Measurements from ENCODE around the gene TESMIN.
A peak's percentile ranks its signal among the peaks of the same experiment; 100 is the strongest.

- peak; percentile 15 to 55 (median 38) for TF ChIP-seq CTCF (IDR thresholded peaks at IDR 0.05 in 4 of 5, conservative IDR thresholded peaks at IDR 0.05 in 1 of 5)
- no peak for TF ChIP-seq POLR2A (IDR thresholded peaks at IDR 0.05)
These were observed 47.0 kb upstream of the TESMIN start for GRCh38 chr11:68798221-68798813.
